CD4-positive, alpha-beta T cell (primary cell): ENCODE measurements around the gene PITX1. TPM values are rescaled to one million over a fixed set of nuclear protein-coding genes. Genes with fewer than 3 reads are reported as not detected.

Experiments
- ATAC-seq: fragments of 200-7000 bp; cut with Tn5 transposase; one replicate; pipeline ENCODE4 v1.10.0; 2022; ENCODE audit warnings: mild to moderate bottlenecking; ENCODE audit not compliant: poor library complexity
- CTCF ChIA-PET: fragments of 350-600 bp; sonication (Branson Sonifier 250); formaldehyde crosslinking; loops from one replicate; lab custom pipeline; 2021; ENCODE audit warnings: antibody characterized with exemption, inconsistent platforms; lab: Charles Lee
- POLR2A ChIA-PET: fragments of 350-600 bp; sonication (Branson Sonifier 250); formaldehyde crosslinking; loops from one replicate; lab custom pipeline; 2021; ENCODE audit warnings: antibody characterized with exemption, inconsistent platforms; lab: Charles Lee
- DNase-seq, 14 experiments: peaks; one replicate each; pipeline ENCODE4 v3.0.0-alpha.2; 2013 to 2020; ENCODE audit warnings: mixed read lengths in 2 of 14
- H3K27ac ChIP-seq, 2 donors: one replicate each; pipeline versions ENCODE4 v1.5.1 to v1.7.0; 2013; ENCODE audit warnings: low read length in 2 of 2, low read depth in 1 of 2, mild to moderate bottlenecking in 1 of 2
- H3K27me3 ChIP-seq, 2 experiments: 1 replicate in 1 of 2; 2 replicates in 1 of 2; pipeline versions ENCODE4 v1.6.1 to v1.7.0; 2013; ENCODE audit warnings: low read length in 2 of 2, control low read depth in 1 of 2, mild to moderate bottlenecking in 1 of 2, moderate library complexity in 1 of 2; ENCODE audit not compliant: insufficient read depth in 2 of 2, control insufficient read depth in 1 of 2
- H3K36me3 ChIP-seq: one replicate; pipeline ENCODE4 v1.6.1; 2013; ENCODE audit warnings: low read length, control low read depth; ENCODE audit not compliant: insufficient read depth
- H3K4me1 ChIP-seq: one replicate; pipeline ENCODE4 v1.6.1; 2013; ENCODE audit warnings: low read length, control low read depth; ENCODE audit not compliant: insufficient read depth
- H3K4me3 ChIP-seq: one replicate; pipeline ENCODE4 v1.5.1; 2013; ENCODE audit warnings: mild to moderate bottlenecking, low read length, moderate library complexity
- H3K9me3 ChIP-seq, 2 experiments: 1 replicate in 1 of 2; 2 replicates in 1 of 2; pipeline versions ENCODE4 v1.6.1 to v1.7.0; 2013; ENCODE audit warnings: low read length in 2 of 2, mild to moderate bottlenecking in 2 of 2, control low read depth in 1 of 2, moderate library complexity in 1 of 2; ENCODE audit not compliant: control insufficient read depth in 1 of 2, insufficient read depth in 1 of 2
- H3K27ac Mint-ChIP-seq: one replicate; pipeline ENCODE4 v1.8.0; 2020; ENCODE audit warnings: mixed read lengths
- H3K27me3 Mint-ChIP-seq: one replicate; pipeline ENCODE4 v1.8.0; 2021; ENCODE audit warnings: mixed read lengths
- H3K36me3 Mint-ChIP-seq: one replicate; pipeline ENCODE4 v1.8.0; 2021; ENCODE audit warnings: low read depth, mixed read lengths
- H3K4me1 Mint-ChIP-seq: one replicate; pipeline ENCODE4 v1.8.0; 2021; ENCODE audit warnings: low read depth, mixed read lengths
- H3K4me3 Mint-ChIP-seq: one replicate; pipeline ENCODE4 v1.8.0; 2020; ENCODE audit warnings: mild to moderate bottlenecking, mixed read lengths
- H3K9me3 Mint-ChIP-seq: one replicate; pipeline ENCODE4 v1.8.0; 2020; ENCODE audit warnings: mixed read lengths
- intact Hi-C, 2 experiments: fragments of 100-400 bp; cut with DNase I in 1 of 2; cut with micrococcal nuclease in 1 of 2; formaldehyde crosslinking; loops; one replicate each; pipeline versions ENCODE4 v1.15.1 to v1.9.0; 2023 to 2025; cut with DNase I, micrococcal nuclease
- total RNA-seq, 174 experiments: library from RNA in 2 of 174; stranded (reverse) in 2 of 174; gene quantifications; one replicate each; pipeline ENCODE4 v1.2.3 and lab custom pipeline; 2021 to 2026
- TF ChIP-seq, protein P1 (sequence below): fragments of 200-600 bp; IDR thresholded peaks from one replicate; pipeline ENCODE4 v1.8.0; 2022; ENCODE audit warnings: antibody characterized with exemption, mild to moderate bottlenecking

Gene PITX1
- total RNA-seq, 2 experiments from 2014 or later = not detected

DNA sequence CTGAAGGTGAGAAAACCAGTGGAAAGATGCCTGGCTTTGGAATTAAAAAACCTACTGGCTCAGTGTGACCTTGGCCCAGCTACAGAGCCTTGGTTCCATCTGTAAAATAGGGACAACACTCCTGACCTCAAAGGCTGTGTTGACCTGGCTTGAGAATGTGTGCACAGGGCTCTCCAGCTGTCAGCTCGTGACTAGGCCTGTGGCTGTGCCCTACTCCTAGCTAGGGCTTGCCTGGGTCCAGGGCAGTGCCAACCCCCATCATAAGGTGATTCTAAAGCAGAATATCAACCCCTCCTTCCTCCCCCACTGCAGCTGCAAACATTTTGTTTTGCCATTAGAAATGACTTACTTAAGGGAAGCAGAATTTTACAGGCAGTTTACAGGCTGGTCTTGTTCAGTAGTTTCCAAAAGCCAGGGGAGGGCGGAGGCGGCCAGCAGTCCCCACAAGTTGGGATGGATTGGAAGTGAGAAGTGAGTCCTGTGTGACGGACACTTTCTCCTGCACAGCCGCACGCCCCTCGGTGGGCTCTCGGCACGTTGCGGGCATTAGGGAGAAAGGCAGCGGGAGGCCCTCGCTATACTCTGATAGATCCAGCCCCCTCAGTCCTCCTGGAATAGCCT is 7.3 kb downstream of the PITX1 start:
- no peaks in the 10 kb centered on the region for H3K9me3 Mint-ChIP-seq
- H3K27me3 Mint-ChIP-seq = peaks cover 61% of the 10 kb centered on the region
- no peak overlapping the region for H3K27ac ChIP-seq
- H3K4me3 ChIP-seq = no peak overlapping the region
- no peak overlapping the region for H3K27ac Mint-ChIP-seq
- no peaks in the 10 kb centered on the region for H3K36me3 ChIP-seq
- no peaks in the 10 kb centered on the region for H3K36me3 Mint-ChIP-seq
- POLR2A ChIA-PET = no interaction called here
- ATAC-seq = no peak
- CTCF ChIA-PET = no interaction called here
- H3K9me3 ChIP-seq = peaks cover 0 to 36% of the 10 kb centered on the region in 2 experiments
- no peak overlapping the region for H3K4me3 Mint-ChIP-seq
- intact Hi-C loops = no loop called here
- H3K27me3 ChIP-seq = peaks cover 47 to 58% of the 10 kb centered on the region in 2 experiments
- H3K4me1 Mint-ChIP-seq = peaks cover 26% of the 10 kb centered on the region
- TF ChIP-seq, protein P1, sequence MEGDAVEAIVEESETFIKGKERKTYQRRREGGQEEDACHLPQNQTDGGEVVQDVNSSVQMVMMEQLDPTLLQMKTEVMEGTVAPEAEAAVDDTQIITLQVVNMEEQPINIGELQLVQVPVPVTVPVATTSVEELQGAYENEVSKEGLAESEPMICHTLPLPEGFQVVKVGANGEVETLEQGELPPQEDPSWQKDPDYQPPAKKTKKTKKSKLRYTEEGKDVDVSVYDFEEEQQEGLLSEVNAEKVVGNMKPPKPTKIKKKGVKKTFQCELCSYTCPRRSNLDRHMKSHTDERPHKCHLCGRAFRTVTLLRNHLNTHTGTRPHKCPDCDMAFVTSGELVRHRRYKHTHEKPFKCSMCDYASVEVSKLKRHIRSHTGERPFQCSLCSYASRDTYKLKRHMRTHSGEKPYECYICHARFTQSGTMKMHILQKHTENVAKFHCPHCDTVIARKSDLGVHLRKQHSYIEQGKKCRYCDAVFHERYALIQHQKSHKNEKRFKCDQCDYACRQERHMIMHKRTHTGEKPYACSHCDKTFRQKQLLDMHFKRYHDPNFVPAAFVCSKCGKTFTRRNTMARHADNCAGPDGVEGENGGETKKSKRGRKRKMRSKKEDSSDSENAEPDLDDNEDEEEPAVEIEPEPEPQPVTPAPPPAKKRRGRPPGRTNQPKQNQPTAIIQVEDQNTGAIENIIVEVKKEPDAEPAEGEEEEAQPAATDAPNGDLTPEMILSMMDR = no peak
- H3K4me1 ChIP-seq = peaks cover 25% of the 10 kb centered on the region
- no peak for DNase-seq

DNA sequence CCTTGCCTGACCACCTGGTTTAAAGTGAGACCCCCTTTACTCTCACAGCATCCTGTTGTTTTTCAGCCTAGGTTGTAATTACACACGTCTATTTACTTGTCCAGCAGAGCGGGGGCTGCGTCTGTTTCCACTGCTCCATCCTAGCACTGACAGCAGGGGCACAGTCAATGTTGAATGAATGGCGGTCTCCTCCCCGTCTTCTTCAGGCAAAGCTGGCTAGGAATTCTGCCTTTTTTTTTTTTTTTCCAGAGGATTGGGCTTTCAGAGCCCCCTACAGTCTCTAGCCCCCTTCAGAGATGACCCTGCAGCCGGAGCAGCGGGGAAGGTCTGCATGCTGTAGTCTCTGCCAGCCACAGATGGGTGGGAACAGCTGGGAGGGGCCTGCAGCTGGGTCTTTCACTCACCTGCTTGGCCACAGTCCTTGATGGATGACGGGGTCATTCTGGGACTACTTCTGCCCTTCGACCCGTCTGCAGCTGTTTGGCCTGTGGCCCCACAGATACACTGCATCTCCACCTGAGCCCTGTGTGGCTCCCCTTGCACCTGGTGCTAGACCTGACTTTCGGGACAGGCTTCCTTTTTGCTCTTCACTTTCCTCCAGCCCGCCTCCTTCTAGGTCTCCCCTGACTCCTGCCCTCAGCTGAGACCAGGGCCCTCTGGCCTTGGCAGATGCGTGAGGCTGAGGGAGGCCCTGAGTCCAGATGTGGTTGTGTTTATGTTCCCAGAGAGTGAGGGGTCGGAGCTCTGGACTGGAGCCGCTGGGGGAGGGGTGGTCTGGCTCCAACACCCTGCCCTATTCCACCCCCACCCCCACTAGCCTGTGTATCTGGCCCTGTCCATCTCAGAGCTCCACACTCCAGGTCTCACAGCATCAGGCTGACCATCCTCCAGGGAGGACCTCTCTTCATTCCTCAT is 8.0 kb downstream of the PITX1 start:
- intact Hi-C loops = no loop called here
- DNase-seq (no peak), ATAC-seq (no peak)
- CTCF ChIA-PET = no interaction called here
- H3K27ac ChIP-seq = no peak overlapping the region
- H3K27me3 ChIP-seq = peaks cover 40 to 50% of the 10 kb centered on the region in 2 experiments
- Mint-ChIP-seq H3K27ac (no peak overlapping the region), H3K27me3 (peaks cover 53% of the 10 kb centered on the region), H3K36me3 (no peaks in the 10 kb centered on the region), H3K4me3 (no peak overlapping the region), H3K4me1 (peaks cover 22% of the 10 kb centered on the region), H3K9me3 (no peaks in the 10 kb centered on the region)
- H3K36me3 ChIP-seq = no peaks in the 10 kb centered on the region
- H3K4me3 ChIP-seq = no peak overlapping the region
- TF ChIP-seq, protein P1 = no peak
- POLR2A ChIA-PET = no interaction called here
- H3K9me3 ChIP-seq = peaks cover 0 to 29% of the 10 kb centered on the region in 2 experiments
- H3K4me1 ChIP-seq = peaks cover 20% of the 10 kb centered on the region

DNA sequence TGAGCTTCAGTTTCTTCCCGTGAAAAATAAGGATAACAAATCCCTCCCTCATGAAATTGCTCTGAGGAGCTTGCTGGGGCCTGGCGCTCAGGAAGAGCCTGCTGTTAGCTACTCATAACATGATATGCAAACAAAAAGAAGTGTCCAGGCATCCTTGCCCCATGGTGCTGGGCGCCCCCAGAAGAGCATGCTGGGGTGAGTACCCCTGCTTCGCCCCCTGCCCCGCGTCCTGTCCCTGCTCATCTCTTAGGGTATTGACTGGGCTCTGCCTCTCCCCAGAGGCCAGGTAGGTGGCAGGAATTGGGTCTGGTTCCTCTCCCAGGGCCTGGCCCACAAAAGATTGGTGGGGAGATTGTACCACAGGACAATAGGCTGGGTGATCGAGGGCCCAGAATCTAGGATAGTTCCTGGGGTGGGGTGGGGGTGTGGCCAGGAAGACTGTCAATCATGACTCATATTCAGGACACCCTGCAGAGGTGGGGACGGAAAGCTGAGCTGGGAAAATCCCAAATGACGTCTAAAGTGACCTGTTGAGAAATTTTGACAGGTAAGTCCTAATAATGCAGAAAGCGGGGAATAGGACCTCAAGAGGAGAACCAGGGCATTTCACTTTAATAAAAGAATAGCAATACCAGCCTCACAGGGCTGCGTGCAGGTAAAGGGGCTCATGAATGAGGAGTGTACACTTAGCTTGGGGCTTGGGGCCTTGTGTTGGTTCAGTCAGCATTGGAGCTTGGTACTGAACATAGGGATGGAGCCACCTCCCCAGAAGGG is 8.9 kb downstream of the PITX1 start:
- DNase-seq = no peak
- H3K4me1 Mint-ChIP-seq = peaks cover 13% of the 10 kb centered on the region
- H3K27me3 Mint-ChIP-seq = peaks cover 45% of the 10 kb centered on the region

More for the DNA sequence above, 8.9 kb downstream of the PITX1 start:
- ChIA-PET POLR2A (no interaction called here), CTCF (no interaction called here)
- Mint-ChIP-seq H3K9me3 (no peaks in the 10 kb centered on the region), H3K27ac (no peak overlapping the region), H3K36me3 (no peaks in the 10 kb centered on the region), H3K4me3 (no peak overlapping the region)
- TF ChIP-seq, protein P1 = no peak
- Histone ChIP-seq H3K4me3 (no peak overlapping the region), H3K27ac (no peak overlapping the region), H3K36me3 (no peaks in the 10 kb centered on the region), H3K4me1 (peaks cover 13% of the 10 kb centered on the region), H3K27me3 (peaks cover 32 to 42% of the 10 kb centered on the region in 2 experiments), H3K9me3 (peaks cover 0 to 23% of the 10 kb centered on the region in 2 experiments)
- no peak for ATAC-seq
- intact Hi-C loops = no loop called here
